LoVo (cell line): Measurements from ENCODE around the gene ITGA3.

Experiments used
- DNase-seq: peaks from one replicate; pipeline ENCODE4 v3.0.0-alpha.2; 2016; ENCODE audit warnings: low spot score

The ITGA3 gene

GRCh38 chr17:50055426-50056216, at the start of gene ITGA3:
Gene ITGA3, plus strand, starts transcription at chr17:50056110. Its CDS starts 330 bp downstream, at chr17:50056440.
- peak; percentile 87 for DNase-seq

DNA sequence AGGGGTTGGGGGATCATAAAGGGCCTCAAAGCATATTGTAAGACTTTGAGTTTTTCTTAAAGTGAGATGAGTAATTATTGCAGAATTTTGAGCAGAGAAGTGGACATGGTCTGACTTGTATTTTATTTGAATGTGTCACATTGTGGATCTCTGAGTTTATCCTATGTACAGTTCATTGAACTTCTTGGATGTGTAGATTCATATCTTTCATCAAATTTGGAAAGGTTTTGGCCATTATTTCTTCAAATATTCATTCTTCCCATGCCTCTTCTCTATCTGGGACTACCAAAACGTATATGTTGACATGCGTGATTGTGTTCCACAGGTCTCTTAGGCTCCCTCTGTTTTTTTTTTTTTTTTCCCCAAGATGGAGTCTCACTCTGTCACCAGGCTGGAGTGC, 46.6 kb upstream of the ITGA3 start:
- DNase-seq: no peak

DNA sequence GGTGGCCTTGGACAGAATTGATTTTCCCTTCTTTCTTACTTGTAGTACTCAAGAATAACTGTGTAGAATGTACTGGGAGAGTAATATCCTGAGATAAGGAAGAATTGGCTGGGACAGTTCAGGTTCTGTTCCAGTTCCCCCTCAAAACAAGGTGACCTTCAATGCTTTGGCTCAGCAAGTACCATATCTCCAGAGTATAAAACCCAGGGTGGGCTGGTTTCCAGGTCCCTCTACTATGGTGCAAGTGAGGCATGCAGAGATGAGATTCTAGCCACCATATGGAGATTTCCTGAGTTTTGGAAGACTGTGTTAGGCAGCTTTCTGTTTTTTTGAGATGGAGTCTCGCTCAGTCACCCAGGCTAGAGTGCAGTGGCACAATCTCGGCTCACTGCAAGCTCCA, 42.8 kb upstream of the ITGA3 start:
- no peak for DNase-seq

GRCh38 chr17:50014471-50015088, 41.3 kb upstream of the ITGA3 start:
- DNase-seq: no peak

DNA sequence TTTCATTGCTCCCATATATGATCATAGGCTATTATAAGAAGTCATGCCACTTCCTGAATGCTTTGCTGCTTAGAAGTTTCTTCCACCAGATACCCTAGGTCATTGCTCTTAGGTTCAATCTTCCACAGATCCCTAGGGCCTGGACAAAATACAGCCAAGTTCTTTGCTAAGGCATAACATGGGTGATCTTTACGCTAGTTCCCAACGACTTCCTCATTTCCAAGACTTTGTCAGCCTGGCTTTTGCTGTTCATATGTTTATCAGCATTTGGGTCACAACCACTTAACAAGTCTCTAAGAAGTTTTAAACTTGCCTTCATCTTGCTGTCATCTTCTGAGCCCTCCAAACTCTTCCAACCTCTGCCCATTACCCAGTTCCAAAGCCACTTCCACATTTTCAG, 40.8 kb upstream of the ITGA3 start:
- no peak for DNase-seq

DNA sequence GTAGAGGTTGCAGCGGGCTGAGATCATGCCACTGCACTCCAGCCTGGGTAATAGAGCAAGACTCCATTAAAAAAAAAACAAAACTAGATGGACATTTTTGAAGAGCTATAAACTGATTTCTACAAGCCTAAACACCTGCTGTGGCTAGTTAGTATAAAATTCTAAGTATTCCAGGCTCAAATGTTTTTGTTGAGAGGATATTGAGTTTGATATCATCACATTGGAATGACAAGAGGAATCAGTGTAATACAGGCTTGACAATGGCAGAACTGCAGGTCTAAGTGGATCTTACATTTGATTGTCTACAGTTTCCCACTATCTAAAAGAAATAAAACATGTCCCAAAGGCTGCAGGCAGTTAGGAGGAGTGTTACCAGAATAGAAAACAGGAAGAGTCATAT, 37.0 kb upstream of the ITGA3 start:
- no peak for DNase-seq

- no peak for DNase-seq
Observed at GRCh38 chr17:50020841-50021599, 34.9 kb upstream of the ITGA3 start.

DNA sequence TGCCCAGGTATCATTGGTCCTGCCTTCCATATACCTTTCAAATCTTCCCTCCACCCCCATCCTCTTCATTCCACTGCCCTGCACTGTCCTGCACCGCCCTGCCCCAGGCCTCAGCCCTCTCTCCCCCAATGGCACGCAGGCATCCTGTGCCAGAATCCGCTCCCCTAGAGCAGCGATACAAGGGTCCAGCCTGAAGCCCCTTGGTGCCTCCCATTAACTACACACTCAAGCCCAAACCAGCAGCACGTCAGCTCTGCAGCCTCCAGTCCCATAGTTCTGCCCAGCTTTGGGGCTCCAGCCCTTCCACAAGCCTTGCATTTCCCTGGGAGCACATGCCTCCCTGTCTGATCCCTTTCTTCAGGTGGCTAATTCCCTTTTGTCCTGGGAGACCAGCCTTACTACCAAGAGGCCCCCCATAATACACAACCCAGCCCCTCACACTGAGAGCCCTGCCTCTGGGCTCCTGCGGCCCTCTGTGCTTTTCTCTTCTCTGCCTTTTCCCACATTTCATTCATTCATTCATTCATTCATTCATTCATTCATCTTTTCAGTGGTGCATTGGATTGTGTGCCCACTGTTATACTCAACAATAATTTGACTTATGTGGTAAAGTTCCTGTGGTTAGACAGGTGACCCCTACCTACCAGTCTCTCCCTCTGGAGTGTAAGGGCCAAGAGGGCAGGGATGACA, 34.1 kb upstream of the ITGA3 start:
- no peak for DNase-seq

DNA sequence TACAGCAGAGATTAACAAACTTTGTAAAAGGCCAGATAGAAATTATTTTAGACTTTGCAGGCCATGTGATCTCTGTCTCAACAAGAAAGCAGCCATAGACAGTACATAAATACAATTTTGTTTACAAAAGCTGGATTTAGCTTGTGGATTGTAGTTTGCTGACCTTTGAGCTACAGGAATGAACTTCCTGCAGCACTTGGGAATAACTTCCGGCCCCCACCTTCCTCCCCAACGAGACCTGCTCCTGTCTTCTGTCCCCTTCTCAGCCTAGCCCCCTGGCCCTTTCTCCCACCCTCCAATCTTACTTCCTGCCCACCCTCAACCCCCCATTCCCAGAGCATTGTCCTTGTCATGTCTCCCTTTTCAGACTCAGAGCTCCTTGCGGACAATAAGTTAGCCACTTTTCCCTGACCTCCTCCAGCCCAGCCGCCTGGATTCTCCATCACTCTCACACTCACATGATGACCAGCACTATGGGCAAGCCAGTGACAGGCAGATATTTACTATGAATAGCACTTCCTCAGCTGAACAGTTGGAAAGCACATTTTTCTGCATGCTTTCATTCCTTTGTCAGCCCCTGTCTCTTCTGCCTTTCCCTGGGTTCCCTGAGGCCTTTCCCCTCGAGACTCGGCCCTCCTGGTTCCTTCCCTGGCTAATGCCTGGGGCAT, 33.3 kb upstream of the ITGA3 start:
- DNase-seq: no peak

DNA sequence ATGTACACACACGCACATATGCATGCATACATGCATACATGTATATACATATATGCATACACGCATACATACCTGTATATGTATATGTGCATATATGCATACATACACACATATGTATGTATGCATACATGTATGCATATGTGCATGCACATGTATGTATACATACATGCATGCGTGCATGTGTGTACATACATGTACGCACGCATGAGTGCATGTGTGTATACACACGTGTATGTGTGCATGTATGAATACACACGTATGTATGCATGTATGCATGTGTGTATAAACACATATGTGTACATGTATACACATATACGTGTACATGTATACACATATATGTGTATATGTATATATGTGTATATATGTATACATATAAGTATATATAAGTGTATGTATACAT, 32.4 kb upstream of the ITGA3 start:
- DNase-seq: no peak

GRCh38 chr17:50024808-50025207, 31.1 kb upstream of the ITGA3 start:
- no peak for DNase-seq

DNA sequence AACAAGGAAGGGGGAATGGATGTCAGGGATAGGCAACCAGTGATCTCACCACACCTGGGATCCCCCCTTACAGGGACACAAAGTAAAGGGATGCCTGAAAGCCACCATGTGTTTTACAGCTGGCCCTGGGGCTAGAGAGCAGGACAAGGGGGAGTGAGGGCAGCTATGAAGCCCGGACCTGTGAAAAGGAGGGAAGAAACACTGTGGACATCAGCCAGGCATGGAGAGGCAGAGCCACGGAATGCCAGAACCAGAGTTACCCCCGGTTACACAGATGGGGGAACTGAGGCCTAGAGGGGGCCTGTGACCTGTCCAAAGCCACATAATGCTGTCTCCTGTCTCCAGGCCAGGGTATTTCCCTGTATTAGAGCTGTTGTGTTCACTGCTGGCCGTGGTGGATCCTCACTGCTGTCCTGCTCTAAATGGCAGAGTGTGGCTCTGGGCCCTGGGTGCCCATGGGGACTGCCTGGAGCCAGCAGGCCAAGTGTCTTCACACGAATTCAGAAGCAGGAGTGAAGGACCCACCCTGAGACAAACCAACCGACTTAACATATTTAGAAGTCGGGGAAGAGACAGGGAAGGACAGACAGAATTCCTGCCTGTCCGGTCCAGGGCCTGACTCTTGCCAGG, 29.7 kb upstream of the ITGA3 start:
- no peak for DNase-seq

DNA sequence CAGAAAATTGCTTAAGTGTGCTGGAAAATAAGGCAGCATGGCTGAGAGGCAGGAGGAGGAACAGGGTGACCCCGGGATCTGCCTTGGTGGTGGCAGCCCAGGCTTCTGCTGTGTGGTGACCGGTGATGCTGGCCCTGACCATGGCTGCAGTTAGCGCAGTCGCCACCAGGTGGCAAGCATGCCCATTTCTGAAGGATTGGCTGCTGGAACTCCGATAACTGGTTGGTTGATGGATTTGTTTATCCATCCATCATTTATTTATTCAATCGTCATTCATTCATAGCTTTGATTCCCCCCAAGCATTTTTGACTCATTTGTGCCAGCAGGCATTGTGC, 29.1 kb upstream of the ITGA3 start:
- peak; percentile 72 for DNase-seq

- DNase-seq: peak; percentile 53
Observed at GRCh38 chr17:50027172-50027880, 28.6 kb upstream of the ITGA3 start.

GRCh38 chr17:50027881-50028735, 27.8 kb upstream of the ITGA3 start:
- DNase-seq: peak; percentile 66

- DNase-seq: no peak
Observed at GRCh38 chr17:50028736-50029120, 27.2 kb upstream of the ITGA3 start.

DNA sequence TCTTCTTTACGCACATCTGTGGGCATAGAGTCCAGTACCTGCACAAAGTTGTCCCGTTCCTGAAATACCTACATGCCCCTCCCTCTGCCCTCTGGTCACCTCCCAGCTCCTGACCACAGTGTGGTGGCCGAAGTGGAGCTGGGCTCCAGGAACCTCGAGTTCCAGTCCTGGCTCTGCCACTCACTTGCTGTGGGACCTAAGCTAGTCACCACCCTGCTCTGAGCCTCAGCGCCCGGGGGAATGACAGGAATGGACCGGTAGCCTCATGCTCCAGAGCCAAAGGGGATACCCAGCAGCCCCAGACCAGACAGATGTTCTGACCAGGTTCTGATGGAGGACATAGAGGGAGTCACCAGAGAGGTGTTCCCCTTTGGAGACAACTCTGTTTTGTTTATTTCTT, 26.7 kb upstream of the ITGA3 start:
- DNase-seq: no peak

GRCh38 chr17:50033316-50033715, 22.6 kb upstream of the ITGA3 start:
- DNase-seq: no peak

GRCh38 chr17:50034498-50035364, 21.2 kb upstream of the ITGA3 start:
- DNase-seq: no peak
